Astrocyte (in vitro differentiated cells and primary cell): Measurements from ENCODE around the gene TBC1D8.

Experiments
- CTCF ChIP-seq: IDR thresholded peaks from 2 replicates; pipeline ENCODE4 v1.5.1; 2011; ENCODE audit warnings: low read depth, mild to moderate bottlenecking, inconsistent platforms, low read length, moderate library complexity; ENCODE audit not compliant: insufficient read depth
- EZH2 ChIP-seq: IDR thresholded peaks from 2 replicates; pipeline ENCODE4 v1.6.1; 2012; ENCODE audit warnings: mild to moderate bottlenecking, low read length, inconsistent platforms; ENCODE audit not compliant: insufficient read depth

GRCh38 chr2:100986157-100986556, 165.0 kb downstream of the TBC1D8 start:
- TF ChIP-seq CTCF = no peak
- no peak for TF ChIP-seq EZH2
